WTC11 (cell line): ENCODE results near the gene CYP21A2. TPM values are rescaled to one million over a fixed set of nuclear protein-coding genes. Genes with fewer than 3 reads are reported as not detected.

Experiments
- ATAC-seq: fragments of 200-7000 bp; cut with Tn5 transposase; 2 replicates; pipeline ENCODE4 v1.10.0; 2021; ENCODE audit warnings: mild to moderate bottlenecking, moderate library complexity
- CTCF ChIA-PET: fragments of 300-600 bp; sonication (Branson Sonifier 250); formaldehyde crosslinking; loops from one replicate; lab custom pipeline; 2021; ENCODE audit warnings: antibody characterized with exemption; lab: Charles Lee
- POLR2A ChIA-PET: fragments of 350-600 bp; sonication (Branson Sonifier 250); formaldehyde crosslinking; loops from one replicate; lab custom pipeline; 2021; ENCODE audit warnings: antibody characterized with exemption; lab: Charles Lee
- DNase-seq: peaks from one replicate; pipeline ENCODE4 v3.0.0; 2021; ENCODE audit warnings: low spot score
- H3K27ac Mint-ChIP-seq: 2 replicates; pipeline ENCODE4 v1.8.0; 2021; ENCODE audit warnings: mixed read lengths
- H3K27me3 Mint-ChIP-seq: 2 replicates; pipeline ENCODE4 v1.8.0; 2021; ENCODE audit warnings: low read depth, mild to moderate bottlenecking, moderate library complexity, mixed read lengths
- H3K36me3 Mint-ChIP-seq: 2 replicates; pipeline ENCODE4 v1.8.0; 2021; ENCODE audit warnings: mixed read lengths
- H3K4me1 Mint-ChIP-seq: 2 replicates; pipeline ENCODE4 v1.8.0; 2022; ENCODE audit warnings: mixed read lengths
- H3K4me3 Mint-ChIP-seq: 2 replicates; pipeline ENCODE4 v1.8.0; 2021; ENCODE audit warnings: mild to moderate bottlenecking, moderate library complexity, mixed read lengths
- H3K9me3 Mint-ChIP-seq: 2 replicates; pipeline ENCODE4 v1.8.0; 2021; ENCODE audit warnings: mixed read lengths
- ATF3 ChIP-seq: sonication (generic); formaldehyde crosslinking; conservative IDR thresholded peaks from 2 replicates; pipeline ENCODE4 v1.8.1; 2022; ENCODE audit warnings: mild to moderate bottlenecking, missing genetic modification reagents
- CREM ChIP-seq: sonication (generic); formaldehyde crosslinking; IDR thresholded peaks from 2 replicates; pipeline ENCODE4 v1.8.1; 2022; ENCODE audit warnings: mild to moderate bottlenecking, missing genetic modification reagents, moderate library complexity
- EMX1 ChIP-seq: fragments of 250-450 bp; sonication (Bioruptor Pico); IDR thresholded peaks from 2 replicates; pipeline ENCODE4 v1.8.0; 2021; ENCODE audit warnings: mild to moderate bottlenecking
- ERG ChIP-seq: fragments of 250-450 bp; sonication (Bioruptor Pico); IDR thresholded peaks from 2 replicates; pipeline ENCODE4 v1.8.0; 2021; ENCODE audit warnings: mild to moderate bottlenecking
- ETV6 ChIP-seq: sonication (generic); formaldehyde crosslinking; IDR thresholded peaks from 2 replicates; pipeline ENCODE4 v1.8.1; 2022; ENCODE audit warnings: mild to moderate bottlenecking, missing genetic modification reagents
- GABPB1 ChIP-seq: sonication (generic); formaldehyde crosslinking; IDR thresholded peaks from 2 replicates; pipeline ENCODE4 v1.8.1; 2023; ENCODE audit warnings: mild to moderate bottlenecking, missing genetic modification reagents
- GTF2I ChIP-seq: fragments of 250-450 bp; sonication (Bioruptor Pico); conservative IDR thresholded peaks from 2 replicates; pipeline ENCODE4 v1.4.0; 2021; ENCODE audit warnings: mild to moderate bottlenecking
- OVOL2 ChIP-seq: fragments of 250-450 bp; sonication (Bioruptor Pico); IDR thresholded peaks from 2 replicates; pipeline ENCODE4 v1.9.0; 2021; ENCODE audit warnings: mild to moderate bottlenecking, borderline replicate concordance
- PRDM15 ChIP-seq: sonication (generic); formaldehyde crosslinking; IDR thresholded peaks from 2 replicates; pipeline ENCODE4 v1.8.0; 2022; ENCODE audit warnings: missing genetic modification reagents
- SP1 ChIP-seq: sonication (generic); formaldehyde crosslinking; conservative IDR thresholded peaks from 2 replicates; pipeline ENCODE4 v1.8.1; 2022; ENCODE audit warnings: missing genetic modification reagents
- TP53 ChIP-seq: sonication (generic); formaldehyde crosslinking; IDR thresholded peaks from 2 replicates; pipeline ENCODE4 v1.8.1; 2023; ENCODE audit warnings: mild to moderate bottlenecking, missing genetic modification reagents
- ZBTB21 ChIP-seq: sonication (generic); formaldehyde crosslinking; IDR thresholded peaks from 2 replicates; pipeline ENCODE4 v1.8.1; 2023; ENCODE audit warnings: mild to moderate bottlenecking, missing genetic modification reagents, borderline replicate concordance
- ZNF121 ChIP-seq: sonication (generic); formaldehyde crosslinking; IDR thresholded peaks from 2 replicates; pipeline ENCODE4 v1.8.0; 2023; ENCODE audit warnings: missing genetic modification reagents
- ZNF512 ChIP-seq: sonication (generic); formaldehyde crosslinking; IDR thresholded peaks from 2 replicates; pipeline ENCODE4 v1.8.1; 2022; ENCODE audit warnings: missing genetic modification reagents, borderline replicate concordance
- total RNA-seq: library from RNA; stranded (reverse); gene quantifications from 3 replicates; pipeline ENCODE4 v1.2.3, GENCODE V29; 2021
- TF ChIP-seq, protein P1 (sequence below): fragments of 250-450 bp; sonication (Bioruptor Pico); IDR thresholded peaks from 2 replicates; pipeline ENCODE4 v1.9.0; 2021; ENCODE audit warnings: mild to moderate bottlenecking, borderline replicate concordance
- TF ChIP-seq, protein P2 (sequence below): sonication (generic); formaldehyde crosslinking; IDR thresholded peaks from 2 replicates; pipeline ENCODE4 v1.8.0; 2023; ENCODE audit warnings: missing genetic modification reagents, mild to moderate bottlenecking, borderline replicate concordance

The CYP21A2 gene
- total RNA-seq, 1 experiment from 2014 or later = 1.2 TPM

- no peaks in the 10 kb centered on the region for H3K9me3 Mint-ChIP-seq
- TF ChIP-seq GTF2I (no peak), ATF3 (CRISPR knock-in tag) (no peak), ETV6 (CRISPR knock-in tag) (no peak), CREM (CRISPR knock-in tag) (no peak), GABPB1 (CRISPR knock-in tag) (no peak), ERG (CRISPR knock-in tag) (no peak), PRDM15 (CRISPR knock-in tag) (no peak), SP1 (CRISPR knock-in tag) (no peak), ZBTB21 (no peak), TP53 (CRISPR knock-in tag) (no peak)
- no peaks in the 10 kb centered on the region for H3K36me3 Mint-ChIP-seq
- H3K4me3 Mint-ChIP-seq = no peak overlapping the region; the same call in 1 of the 2 replicates
- H3K27me3 Mint-ChIP-seq = peaks cover 13% of the 10 kb centered on the region
- no peak for DNase-seq
- no peak overlapping the region for H3K27ac Mint-ChIP-seq
- no peak for ATAC-seq
- CTCF ChIA-PET = interaction anchor here (3.3 kb wide), 1 partner anchor 38 kb away, joined by 18 read pairs; no protein-coding TSS in a partner anchor
- POLR2A ChIA-PET = interaction anchor here (0.6 kb wide), 1 partner anchor 45 kb away, joined by 9 read pairs; no protein-coding TSS in a partner anchor
- H3K4me1 Mint-ChIP-seq = peaks cover 16% of the 10 kb centered on the region
These were observed 47.7 kb downstream of the CYP21A2 start for GRCh38 chr6:32085759-32086459.

DNA sequence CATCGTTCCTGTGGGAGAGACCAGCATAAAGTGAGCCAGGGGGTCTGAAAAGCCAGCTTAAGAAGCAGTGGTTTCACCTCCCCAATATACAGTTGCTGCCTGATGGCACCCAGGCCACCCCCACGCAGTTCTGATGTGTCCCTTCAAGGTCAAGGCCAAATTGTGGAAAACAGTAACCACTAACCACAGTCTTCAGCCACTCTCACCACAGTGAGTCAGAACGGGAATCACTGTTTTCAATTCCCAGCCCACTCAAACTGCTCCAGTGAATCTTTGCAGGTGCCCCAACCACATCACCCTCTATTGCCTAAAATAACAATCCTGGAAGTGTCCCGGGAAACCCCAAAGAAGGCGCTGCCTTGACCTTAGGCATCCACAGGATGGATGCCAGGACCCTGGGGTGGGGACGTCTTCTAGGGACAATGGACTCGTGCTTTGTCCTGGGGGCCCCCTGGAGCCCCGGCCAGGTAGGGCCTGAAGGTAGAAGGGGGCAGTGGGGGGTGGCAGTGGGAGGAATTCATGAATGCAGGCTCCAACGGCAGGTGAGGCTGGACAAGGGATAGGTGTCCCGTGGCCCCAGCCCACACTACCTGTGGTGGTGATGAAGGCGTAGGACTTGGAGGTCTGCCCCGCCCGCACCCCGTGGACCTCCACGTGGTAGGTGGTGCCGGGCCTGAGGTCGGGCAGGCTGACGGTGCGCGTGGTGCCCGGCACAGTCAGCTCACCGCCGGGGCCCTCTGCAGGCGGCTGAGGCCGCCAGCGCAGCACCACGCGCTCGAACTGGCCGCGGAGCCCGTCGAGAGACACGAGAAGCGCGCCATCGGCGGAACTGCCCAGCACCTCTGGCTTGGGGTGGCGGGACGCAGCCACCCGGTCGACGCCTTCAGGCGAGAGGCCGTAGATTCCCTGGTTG lies 48.7 kb downstream of the CYP21A2 start:
- peak overlapping the region; percentile 55 for H3K4me3 Mint-ChIP-seq
- peaks cover 13% of the 10 kb centered on the region for H3K27me3 Mint-ChIP-seq
- no peaks in the 10 kb centered on the region for H3K36me3 Mint-ChIP-seq
- DNase-seq (no peak), ATAC-seq (peak; percentile 45)
- H3K4me1 Mint-ChIP-seq = peaks cover 16% of the 10 kb centered on the region
- no peaks in the 10 kb centered on the region for H3K9me3 Mint-ChIP-seq
- ChIA-PET POLR2A (interaction anchor here (0.6 kb wide), 1 partner anchor 44 kb away, joined by 9 read pairs; no protein-coding TSS in a partner anchor), CTCF (interaction anchor here (0.5 to 3.3 kb wide), 18 partner anchors 10 to 991 kb away, joined by 3 to 38 read pairs (median 6); partner anchors contain the start of gene ATF6B)
- no peak overlapping the region for H3K27ac Mint-ChIP-seq
- TF ChIP-seq EMX1 (CRISPR knock-in tag) = no peak
- TF ChIP-seq OVOL2 (CRISPR knock-in tag) = no peak
- no peak for TF ChIP-seq ZNF121
- TF ChIP-seq, protein P1, sequence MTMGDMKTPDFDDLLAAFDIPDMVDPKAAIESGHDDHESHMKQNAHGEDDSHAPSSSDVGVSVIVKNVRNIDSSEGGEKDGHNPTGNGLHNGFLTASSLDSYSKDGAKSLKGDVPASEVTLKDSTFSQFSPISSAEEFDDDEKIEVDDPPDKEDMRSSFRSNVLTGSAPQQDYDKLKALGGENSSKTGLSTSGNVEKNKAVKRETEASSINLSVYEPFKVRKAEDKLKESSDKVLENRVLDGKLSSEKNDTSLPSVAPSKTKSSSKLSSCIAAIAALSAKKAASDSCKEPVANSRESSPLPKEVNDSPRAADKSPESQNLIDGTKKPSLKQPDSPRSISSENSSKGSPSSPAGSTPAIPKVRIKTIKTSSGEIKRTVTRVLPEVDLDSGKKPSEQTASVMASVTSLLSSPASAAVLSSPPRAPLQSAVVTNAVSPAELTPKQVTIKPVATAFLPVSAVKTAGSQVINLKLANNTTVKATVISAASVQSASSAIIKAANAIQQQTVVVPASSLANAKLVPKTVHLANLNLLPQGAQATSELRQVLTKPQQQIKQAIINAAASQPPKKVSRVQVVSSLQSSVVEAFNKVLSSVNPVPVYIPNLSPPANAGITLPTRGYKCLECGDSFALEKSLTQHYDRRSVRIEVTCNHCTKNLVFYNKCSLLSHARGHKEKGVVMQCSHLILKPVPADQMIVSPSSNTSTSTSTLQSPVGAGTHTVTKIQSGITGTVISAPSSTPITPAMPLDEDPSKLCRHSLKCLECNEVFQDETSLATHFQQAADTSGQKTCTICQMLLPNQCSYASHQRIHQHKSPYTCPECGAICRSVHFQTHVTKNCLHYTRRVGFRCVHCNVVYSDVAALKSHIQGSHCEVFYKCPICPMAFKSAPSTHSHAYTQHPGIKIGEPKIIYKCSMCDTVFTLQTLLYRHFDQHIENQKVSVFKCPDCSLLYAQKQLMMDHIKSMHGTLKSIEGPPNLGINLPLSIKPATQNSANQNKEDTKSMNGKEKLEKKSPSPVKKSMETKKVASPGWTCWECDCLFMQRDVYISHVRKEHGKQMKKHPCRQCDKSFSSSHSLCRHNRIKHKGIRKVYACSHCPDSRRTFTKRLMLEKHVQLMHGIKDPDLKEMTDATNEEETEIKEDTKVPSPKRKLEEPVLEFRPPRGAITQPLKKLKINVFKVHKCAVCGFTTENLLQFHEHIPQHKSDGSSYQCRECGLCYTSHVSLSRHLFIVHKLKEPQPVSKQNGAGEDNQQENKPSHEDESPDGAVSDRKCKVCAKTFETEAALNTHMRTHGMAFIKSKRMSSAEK (CRISPR knock-in tag) = no peak
- TF ChIP-seq, protein P2, sequence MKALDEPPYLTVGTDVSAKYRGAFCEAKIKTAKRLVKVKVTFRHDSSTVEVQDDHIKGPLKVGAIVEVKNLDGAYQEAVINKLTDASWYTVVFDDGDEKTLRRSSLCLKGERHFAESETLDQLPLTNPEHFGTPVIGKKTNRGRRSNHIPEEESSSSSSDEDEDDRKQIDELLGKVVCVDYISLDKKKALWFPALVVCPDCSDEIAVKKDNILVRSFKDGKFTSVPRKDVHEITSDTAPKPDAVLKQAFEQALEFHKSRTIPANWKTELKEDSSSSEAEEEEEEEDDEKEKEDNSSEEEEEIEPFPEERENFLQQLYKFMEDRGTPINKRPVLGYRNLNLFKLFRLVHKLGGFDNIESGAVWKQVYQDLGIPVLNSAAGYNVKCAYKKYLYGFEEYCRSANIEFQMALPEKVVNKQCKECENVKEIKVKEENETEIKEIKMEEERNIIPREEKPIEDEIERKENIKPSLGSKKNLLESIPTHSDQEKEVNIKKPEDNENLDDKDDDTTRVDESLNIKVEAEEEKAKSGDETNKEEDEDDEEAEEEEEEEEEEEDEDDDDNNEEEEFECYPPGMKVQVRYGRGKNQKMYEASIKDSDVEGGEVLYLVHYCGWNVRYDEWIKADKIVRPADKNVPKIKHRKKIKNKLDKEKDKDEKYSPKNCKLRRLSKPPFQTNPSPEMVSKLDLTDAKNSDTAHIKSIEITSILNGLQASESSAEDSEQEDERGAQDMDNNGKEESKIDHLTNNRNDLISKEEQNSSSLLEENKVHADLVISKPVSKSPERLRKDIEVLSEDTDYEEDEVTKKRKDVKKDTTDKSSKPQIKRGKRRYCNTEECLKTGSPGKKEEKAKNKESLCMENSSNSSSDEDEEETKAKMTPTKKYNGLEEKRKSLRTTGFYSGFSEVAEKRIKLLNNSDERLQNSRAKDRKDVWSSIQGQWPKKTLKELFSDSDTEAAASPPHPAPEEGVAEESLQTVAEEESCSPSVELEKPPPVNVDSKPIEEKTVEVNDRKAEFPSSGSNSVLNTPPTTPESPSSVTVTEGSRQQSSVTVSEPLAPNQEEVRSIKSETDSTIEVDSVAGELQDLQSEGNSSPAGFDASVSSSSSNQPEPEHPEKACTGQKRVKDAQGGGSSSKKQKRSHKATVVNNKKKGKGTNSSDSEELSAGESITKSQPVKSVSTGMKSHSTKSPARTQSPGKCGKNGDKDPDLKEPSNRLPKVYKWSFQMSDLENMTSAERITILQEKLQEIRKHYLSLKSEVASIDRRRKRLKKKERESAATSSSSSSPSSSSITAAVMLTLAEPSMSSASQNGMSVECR (CRISPR knock-in tag) = no peak
- no peak for TF ChIP-seq GTF2I
- 0 out of 2 replicates have a peak, but pooled peaks have one; percentile 36 for TF ChIP-seq ZNF512 (CRISPR knock-in tag)
